Measurements from ENCODE around the gene PHKB. TPM values are rescaled to one million over a fixed set of nuclear protein-coding genes. Genes with fewer than 3 reads are reported as not detected.

The PHKB gene
- total RNA-seq, 1 donor from 2014 or later = 34.2 TPM

DNA sequence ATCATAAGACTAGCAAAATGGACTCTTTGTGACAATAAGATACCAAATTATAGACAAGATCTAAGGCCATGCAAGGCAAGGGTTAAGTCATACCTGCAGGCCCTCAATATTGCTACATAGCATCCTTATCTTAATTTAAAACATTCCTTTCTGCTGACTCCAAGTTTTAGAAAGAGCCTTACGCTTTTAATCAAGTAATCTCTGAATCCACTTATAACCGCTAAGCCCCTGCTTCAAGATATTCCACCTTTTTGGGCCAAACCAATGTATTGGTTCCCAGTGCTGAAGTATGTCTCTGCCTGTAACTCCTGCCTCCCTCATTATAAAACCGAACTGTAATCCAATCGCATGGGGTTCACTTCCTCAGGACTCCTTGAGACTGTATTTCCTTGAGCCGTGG, 255.4 kb downstream of the PHKB start:
- DNase-seq (ENCODE audit: low spot score) (no peak), ATAC-seq (no peak)

DNA sequence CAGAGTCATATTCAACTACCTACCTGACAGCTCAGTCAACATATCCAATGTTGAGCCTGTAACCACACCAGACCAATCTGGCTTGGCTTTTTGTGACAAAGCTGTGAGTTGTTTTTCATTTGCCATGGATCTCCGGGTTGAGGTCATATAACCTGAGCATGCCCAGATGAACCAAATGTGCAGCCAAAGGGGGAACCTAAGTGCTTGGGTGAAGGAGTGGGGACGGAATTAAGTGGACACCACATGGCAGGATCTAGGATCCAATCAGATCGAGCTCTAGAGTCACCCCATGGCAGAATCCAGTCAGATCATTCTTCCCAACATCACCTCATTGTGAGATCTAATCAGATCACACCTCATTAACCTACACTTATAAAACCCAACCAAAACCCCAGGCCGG, 258.6 kb downstream of the PHKB start:
- ATAC-seq (no peak), DNase-seq (ENCODE audit: low spot score) (no peak)

DNA sequence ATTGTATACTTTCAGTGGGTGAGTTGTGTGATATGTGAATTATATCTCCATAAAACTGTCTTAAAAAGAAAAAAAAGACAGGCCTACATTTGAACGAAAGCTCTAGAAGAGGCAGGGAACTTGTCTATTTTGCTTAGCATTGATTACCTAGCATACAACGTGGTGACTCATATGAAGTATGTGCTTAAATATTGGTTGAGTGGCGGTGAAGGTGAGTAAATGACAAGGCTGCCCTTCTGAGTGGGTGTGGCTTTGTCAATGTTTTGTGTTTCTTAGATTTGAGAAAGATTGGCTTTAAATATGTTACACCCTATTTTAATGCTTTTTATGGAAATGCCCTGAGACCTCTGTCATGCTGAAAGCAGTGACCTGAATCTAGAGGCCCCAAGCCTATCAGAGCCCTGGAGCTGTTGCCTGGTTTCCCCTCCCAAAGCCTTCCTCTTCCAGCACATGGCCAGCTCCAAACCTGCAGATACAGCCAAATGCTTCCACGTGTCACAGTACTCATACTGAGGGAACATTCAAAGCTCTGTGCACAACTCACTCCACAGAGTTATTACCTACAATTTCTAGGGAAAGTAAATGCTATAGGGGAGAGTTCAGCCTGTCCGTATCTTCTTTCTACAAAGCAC, 260.0 kb downstream of the PHKB start:
- DNase-seq (ENCODE audit: low spot score) (no peak), ATAC-seq (no peak)

DNA sequence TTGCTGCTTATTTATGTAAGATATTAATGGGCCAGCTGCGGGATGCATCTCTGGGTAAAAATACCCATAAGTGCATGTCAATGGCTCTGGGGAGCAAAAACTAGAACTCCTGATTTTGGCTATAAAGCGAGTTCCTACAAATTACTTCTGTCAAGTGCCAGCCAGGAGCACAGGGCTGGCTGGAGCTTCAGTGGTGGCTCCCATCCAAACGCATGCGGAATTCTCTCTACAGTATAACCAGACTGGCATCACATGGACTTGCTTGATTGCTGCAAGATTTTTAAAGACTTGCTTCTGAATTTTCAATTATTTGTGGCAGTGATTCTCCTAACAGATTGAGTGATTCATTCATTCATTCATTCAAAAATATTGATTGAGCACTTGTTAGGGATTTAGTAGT, 260.9 kb downstream of the PHKB start:
- DNase-seq (ENCODE audit: low spot score) (no peak), ATAC-seq (no peak)

DNA sequence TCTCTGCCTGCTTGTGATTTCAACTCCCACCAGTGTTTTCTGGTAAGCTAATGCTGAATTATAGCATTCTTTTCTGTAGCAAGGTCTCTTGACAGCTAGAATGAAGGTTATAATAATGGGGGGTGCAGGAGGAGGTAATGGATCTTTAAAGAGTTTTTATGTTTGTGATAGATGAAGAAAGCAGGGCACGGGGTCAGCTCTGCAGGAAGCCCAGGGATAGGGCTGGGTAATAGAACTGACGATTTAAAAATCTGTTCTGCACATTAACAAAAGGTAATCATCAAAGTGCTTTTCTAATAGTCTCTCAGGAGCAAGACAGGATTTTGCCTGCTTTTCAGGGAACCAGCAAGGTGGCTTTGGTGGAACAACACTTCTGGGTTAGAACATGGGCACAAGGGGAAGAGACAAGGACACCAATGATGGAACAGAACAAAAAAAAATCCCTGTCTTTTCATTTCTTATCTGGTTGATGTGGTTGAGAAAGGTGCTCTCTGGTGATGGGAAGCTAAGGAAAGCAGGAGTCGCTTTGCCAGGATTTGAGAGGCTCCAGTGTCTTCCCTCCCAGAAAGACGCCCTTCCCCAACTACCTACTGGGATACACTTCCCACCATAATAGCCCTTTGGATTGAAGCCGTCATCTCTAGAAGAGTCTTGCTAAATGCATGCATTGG, 263.1 kb downstream of the PHKB start:
- DNase-seq (ENCODE audit: low spot score) (no peak), ATAC-seq (no peak)

DNA sequence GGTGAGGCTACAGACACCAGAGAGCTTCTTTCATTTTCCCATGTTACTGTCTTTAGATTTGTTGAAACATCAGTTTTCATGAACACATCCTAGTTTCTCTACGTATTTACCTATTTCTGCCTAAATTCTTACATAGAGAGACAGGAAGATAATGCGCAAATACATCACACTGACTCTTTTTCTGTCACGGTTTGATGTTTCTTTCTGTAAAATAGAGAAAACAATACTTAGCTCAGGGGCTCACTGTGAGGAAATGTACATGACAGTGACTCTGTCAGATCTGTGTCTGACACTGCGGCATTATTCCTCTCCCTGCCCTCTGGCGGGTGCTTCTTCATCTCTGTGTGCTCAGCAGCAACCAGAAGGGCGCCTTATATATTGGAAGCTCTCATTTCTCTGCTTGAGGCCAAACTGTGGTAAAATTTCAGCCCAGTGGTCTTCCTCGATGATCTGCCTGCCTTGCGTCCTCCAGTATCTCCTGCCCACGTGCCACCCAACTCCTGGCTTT, 264.1 kb downstream of the PHKB start:
- DNase-seq (ENCODE audit: low spot score) = no peak

DNA sequence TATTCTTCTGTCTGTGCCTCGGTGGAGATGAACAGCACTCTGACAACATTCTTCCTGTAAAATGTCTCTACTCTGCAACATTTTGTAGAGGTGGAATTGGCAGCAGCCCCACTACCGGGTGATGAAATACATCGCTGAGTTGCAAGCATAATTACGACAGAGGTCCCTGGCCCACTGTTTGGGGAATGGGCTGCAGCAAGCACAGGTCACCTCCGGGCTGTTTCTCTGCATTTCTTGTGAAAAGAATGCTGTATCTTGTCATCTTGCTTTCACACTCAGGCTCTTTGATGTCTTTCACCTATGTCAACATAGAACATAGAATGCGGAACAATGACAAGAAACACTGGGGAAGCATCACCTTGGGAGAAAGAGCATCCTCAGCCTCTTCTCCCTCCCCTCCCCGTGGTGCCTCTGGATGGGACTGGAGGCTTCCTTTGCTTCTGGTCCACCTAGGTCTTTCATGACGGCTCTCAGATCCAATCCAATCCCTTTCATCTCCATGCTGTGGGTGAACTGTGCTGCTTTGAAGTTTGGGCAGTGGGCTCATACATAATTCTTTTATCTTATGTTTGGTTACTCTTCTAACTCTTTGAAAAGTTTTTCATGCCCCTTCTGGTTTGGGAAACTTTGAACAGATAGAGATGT, 265.0 kb downstream of the PHKB start:
- DNase-seq (ENCODE audit: low spot score) = no peak
- no peak for ATAC-seq

More for the DNA sequence above, 264.1 kb downstream of the PHKB start:
- no peak for ATAC-seq

DNA sequence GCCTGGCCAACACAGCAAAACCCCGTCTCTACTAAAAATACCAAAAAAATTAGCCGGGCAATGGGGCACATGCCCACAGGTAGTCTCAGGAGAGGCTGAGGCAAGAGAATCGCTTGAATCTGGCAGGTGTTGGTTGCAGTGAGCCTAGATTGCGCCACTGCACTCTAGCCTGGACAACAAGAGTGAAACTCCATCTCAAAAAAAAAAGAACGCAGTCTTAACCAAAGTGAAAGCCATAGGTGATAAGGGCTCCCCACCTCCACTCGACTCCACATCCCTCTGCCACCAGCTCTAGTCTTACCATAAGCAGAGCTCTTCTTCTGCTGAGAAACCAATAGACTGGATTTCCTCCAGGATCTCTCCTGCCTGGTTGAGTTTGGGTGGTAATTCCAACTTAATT, 266.0 kb downstream of the PHKB start:
- DNase-seq (ENCODE audit: low spot score) = no peak

DNA sequence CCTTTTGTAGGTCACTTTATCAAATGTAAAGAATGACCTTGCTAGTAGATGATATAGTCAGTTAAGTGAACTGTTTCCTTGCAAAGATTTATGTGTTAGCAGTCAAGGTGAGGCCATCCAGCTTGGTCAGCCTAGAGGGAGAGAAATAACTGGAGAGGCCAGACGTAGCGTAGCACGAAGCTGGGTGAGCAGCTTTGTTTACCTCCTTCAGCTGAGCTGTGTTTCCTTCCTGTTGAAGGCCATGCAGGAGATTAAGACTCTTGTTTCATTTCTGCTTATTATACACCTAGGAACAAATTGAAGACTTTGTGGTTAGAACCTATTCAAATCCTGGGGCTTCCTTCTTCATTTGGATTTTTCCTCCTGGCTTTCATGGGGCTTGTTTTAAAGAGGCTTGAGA, 267.1 kb downstream of the PHKB start:
- DNase-seq (ENCODE audit: low spot score) (no peak), ATAC-seq (no peak)

More for the DNA sequence above, 266.0 kb downstream of the PHKB start:
- no peak for ATAC-seq

DNA sequence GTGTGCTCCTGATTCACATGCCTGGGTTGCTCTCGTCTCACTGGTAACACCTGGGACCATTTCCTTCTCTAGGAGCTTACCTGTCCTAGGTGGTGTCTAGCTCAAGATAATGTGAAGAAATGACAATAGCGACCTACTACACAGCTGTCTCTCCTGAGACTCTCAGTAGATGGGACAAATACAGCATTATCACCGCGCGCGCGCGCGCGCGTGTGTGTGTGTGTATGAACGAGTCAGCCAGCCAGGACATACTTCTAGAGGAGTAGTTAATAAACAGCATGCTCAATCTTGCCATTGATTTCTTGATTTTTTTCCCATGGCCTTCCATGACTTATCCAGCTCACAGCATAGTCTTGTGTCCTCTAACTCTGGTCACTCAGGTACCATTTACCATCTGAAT, 268.6 kb downstream of the PHKB start:
- no peak for DNase-seq (ENCODE audit: low spot score)
- no peak for ATAC-seq

DNA sequence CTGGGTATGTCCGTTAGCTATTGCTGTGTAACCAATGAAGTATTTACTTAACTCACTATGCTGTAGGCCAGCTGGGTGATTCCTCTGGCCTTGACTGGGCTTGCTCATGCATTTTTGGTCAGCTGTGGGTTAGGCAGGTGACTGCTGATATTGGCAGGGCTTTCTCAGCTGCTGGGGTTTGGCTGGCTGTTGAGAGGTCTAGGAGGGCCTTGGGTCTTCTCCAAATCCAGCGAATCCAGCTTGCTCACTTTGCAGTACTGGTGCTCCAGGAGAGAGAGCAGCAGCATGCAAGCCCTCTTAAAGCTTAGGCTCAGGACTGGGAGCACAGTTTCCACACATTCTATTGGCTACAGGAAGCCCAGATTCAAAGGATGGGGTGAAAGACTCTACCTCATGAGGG, 270.1 kb downstream of the PHKB start:
- ATAC-seq (no peak), DNase-seq (ENCODE audit: low spot score) (no peak)

DNA sequence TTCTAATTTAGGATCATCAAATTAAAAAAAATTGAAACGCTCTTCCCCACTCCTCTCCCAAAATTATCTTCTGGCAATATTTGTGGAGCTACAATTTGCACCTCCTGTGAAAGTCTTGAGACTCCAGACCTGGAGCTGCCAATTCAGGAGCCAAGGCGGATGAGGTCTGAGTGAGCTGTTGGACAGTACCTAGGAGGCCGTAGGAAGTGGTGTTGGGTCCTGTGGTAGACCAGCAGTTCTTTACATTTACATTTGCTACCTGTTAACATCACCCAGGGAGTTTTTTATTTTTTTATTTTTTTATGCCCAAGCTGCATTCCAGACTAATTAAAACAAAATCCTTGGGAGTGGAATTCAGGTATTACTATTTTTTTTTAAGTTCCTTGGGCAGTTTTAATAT, 271.0 kb downstream of the PHKB start:
- ATAC-seq (no peak), DNase-seq (ENCODE audit: low spot score) (no peak)

DNA sequence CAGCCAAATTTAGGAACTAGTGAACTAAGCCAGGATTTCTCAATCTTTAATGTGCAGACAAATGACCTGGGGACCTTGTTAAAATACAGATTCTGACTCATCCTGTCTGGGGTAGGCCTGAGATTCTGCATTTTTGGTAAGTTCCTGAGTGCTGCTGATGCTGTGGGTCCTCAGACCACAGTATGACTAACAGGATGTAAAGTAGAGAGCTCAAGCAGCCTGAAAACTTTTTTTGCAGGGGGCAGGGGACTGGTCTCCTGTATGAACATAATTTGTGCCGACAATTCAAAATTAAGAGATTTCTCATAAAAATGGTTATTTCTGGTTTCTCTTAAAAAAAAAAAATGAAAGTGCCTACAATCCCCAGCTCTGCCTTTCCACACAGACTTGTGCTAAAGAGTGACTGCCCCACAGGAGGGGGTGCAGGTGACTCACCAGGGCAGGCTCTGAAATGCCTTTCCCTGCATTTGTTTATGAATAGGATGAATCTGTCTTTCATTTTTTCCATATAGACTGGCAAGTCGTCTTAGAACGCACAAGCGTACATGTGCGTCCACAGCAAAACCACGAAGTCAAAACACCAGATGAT, 271.5 kb downstream of the PHKB start:
- no peak for ATAC-seq

DNA sequence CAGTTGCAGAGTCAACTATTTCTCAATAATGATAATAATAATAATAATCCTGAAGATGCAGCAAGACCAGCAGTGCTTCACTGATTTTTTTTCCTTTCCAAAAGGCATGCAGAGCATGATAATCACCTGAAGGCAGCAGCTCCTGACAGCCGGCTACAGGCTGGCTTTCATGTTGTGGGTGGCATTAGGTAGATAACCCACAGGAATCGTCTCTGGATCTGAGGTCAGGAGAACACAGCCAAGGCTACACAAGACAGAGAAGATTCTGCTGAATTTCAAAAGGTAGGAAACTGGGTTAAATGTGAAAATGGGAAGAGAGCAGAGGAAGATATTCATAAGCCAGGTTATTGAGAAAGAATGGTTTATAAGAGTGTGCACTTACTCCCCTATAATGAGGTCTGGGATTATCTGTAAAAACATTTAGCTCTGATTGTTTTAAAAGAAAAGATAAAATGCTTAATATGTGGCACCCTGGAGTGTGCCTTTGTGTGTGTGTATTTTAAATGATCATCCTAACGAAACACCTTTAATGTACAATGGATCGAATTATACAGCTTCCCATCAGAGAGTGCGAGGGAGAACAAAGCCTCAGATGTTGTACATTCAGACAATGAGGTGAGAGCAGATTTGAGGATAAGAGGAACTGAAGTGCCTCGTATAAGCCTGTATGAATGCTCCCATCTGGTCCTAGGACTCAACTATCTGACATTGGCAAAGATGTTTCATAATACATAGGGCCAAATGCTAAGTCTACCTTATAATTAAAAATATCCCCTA, 273.1 kb downstream of the PHKB start:
- DNase-seq (ENCODE audit: low spot score) (no peak), ATAC-seq (no peak)

More for the DNA sequence above, 271.5 kb downstream of the PHKB start:
- DNase-seq (ENCODE audit: low spot score) = no peak

DNA sequence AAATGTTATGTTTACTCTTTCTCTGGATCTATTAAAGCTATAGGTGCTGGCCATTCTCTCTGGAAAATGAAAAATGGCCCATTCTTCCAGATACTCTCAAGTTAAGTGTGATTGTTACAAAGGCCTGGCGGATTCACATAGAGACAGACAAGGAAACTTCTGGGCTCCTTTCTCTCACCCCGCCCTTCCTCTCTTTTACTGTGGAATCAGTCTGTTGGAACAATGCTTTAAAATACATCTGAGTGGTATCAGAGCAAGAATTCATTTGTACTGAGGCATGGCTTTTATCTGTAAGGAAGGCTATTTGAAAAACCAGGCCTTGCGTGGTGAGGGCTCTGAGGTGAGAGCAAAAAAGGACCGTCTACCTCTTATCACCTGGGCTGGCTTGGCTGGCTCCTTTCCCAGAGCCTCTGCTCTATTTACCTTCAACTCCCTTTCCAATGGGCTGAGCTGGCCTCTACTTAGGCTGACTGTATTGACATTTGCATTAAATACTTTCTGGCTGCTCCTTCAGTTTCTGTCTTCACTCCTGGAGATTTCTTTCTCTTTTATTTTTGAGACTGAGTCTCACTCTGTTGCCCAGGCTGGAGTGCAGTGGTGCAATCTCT, 274.0 kb downstream of the PHKB start:
- DNase-seq (ENCODE audit: low spot score) = peak; percentile 48
- ATAC-seq = peak; percentile 91

DNA sequence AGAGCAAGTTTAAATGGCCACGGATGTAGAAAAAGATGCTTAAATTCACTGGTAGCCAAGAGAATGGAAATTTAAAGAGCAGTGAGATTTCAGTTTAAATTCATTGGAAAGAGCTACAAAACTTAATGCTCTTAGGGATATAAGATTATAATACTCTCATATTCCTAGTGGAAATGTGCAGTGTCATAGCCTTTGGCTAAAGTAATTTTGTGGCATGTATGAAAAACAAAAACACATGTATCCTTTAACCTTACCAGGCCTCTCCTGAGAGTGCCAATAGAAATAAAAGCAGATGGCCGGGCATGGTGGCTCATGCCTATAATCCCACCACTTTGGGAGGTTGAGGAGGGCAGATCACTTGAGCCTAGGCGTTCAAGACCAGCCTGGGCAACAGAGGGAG, 289.2 kb downstream of the PHKB start:
- ATAC-seq = no peak
- no peak for DNase-seq (ENCODE audit: low spot score)
